ENCODE results near the gene ZNF764.
"Not testable (repeated sequence)": the region's sequence is repeated elsewhere in the genome, so short reads cannot be mapped to it uniquely, and the experiment has no call there.

The ZNF764 gene

DNA sequence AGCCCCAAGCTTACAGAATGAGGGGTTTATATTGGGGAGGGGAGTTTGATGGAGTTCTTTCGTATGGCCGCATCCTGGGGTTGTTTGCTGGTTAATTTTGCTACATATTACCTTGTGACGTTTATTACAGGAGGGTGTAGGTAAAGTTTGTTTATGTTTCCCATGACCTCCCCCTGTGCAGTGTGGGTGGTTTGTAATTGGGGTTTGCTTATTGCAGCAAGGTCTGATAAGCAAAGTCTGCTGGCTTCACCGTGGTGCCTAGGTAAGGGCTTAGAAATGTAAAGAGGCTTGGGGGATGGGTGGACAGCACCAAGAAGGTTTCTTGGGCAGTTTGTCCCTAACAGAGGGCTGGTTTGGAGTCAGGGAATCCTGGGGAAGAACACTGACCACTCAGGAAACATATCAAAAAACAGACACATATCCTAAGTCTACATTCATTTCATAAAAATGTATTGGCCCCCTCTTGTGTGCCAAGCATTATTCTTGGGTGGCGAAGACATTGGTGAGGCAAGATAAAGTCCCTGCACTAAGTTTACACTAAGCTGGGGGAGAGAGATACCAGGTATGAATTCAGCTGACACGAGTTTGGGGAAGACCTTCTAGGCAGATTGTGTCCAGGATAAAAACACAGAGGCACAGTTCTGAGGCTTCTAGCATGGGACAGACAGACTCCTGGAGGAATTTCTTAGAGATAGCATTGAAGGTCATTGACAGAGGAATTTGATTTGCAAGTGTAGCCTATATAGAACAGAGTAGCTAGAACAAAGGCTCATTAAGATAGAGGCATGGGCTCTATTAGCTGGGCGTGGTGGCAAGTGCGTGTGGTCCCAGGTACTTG lies 9.5 kb downstream of the ZNF764 start:
- no peak for DNase-seq (ENCODE audit: low read depth)

DNA sequence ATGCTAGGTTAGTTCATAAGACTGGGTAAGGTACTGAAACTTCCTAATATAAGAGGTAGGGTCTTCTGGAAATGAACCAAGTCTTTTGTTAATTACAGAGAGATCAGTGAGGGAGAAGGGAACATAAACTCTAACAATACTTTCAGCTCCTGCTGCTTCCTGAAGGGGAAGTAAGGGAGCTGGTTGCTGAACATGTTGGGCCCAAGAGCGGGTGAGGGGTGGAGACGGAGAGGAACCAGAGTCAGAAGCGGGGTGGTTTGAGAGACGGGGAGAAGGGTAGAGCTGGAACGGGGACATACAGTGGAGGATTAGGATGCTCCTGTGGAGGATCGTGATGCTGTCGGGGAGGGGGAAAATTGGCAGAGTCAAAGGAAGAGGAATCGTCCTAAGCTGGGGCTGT lies 12.1 kb downstream of the ZNF764 start:
- no peak for DNase-seq (ENCODE audit: low read depth)

DNA sequence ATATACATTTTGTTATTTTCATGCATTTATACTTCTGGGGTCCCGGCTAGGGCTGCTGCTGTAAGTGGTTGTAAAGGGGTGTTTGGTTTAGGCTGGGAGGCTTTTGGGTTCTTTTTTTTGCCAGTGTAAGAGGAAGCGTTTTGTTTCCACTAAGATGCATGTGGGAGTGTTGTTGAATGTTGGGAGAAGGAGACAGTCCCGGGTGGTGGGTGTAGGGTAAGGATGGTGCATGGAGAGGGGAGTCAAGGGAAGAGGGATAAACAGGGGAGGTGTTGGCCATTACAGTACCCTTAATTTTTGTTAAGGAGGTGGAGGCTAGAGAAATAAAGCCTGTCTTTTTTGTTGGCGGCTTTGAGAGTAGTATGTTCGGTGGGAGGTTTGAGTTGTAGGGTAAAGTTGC lies 15.1 kb downstream of the ZNF764 start:
- no peak for DNase-seq (ENCODE audit: low read depth)

DNA sequence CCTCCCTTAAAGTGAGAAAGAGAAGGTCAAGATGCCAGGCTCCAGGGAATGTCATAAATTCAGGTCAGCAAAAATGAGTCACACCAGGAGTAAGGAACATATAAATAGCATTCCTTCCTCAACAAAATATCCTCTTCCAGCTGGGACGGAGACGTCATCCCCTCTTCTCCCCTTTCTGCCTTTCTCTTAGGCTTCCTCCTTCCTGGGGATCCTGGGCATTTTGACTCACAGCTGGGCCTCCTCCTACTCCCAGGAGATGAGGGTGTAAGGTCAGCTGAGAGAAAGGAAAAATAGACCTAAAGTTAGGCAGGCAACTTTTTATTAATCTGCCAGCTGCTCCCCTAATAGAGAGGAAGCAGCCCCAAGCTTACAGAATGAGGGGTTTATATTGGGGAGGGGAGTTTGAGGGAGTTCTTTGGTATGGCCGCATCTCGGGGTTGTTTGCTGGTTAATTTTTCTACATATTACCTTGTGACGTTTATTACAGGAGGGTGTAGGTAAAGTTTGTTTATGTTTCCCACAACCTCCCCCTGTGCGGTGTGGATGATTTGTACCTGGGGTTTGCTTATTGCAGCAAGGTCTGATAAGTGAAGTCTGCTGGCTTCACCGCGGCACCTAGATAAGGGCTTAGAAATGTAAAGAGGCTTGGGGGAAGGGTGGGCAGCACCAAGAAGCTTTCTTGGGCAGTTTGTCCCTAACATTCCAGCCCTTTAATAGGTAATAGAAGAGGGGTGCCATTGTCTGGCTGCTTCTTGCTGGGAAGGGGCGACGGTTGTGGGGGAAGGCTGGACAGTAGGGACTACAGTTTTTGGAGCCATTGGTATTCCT lies 16.5 kb downstream of the ZNF764 start:
- no peak for DNase-seq (ENCODE audit: low read depth)

DNA sequence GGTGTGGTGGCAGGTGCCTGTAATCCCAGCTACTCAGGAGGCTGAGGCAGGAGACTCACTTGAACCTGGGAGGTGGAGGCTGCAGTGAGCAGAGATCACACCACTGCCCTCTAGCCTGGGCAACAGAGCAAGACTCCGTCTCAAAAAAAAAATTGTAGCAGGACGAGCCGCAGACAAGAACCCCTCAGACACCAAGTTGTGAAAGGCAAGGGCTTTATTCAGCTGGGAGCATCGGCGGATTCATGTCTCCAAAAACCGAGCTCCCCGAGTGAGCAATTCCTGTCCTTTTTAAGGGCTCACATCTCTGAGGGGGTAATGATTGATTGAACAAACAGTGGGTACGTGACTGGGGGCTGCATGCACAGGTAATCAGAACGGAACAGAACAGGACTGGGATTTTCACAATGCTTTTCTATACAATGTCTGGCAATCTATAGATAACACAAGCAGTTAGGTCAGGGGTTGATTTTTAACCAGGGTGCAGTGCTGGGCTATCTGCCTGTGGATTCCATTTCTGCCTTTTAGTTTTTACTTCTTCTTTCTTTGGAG lies 17.2 kb downstream of the ZNF764 start:
- DNase-seq (ENCODE audit: low read depth): not testable (repeated sequence)

DNA sequence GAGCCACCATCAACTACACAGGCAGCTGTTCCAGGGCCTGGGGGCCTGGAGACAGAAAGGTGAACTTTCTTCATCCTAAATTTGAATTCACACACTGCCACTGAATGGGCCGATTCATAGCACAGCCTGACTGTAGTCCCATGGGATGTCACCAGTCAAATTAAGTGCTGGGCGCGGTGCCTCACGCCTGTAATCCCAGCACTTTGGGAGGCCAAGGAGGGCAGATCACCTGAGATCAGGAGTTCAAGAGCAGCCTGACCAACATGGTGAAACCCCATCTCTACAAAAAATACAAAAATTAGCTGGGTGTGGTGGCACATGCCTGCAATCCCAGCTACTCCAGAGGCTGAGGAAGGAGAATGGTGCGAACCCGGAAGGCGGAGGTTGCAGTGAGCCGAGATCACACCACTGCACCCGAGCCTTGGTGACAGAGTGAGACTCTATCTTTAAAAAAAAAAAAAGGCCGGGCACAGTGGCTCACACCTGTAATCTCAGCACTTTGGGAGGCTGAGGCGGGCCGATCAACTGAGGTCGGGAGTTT lies 18.1 kb downstream of the ZNF764 start:
- not testable (repeated sequence) for DNase-seq (ENCODE audit: low read depth)

DNA sequence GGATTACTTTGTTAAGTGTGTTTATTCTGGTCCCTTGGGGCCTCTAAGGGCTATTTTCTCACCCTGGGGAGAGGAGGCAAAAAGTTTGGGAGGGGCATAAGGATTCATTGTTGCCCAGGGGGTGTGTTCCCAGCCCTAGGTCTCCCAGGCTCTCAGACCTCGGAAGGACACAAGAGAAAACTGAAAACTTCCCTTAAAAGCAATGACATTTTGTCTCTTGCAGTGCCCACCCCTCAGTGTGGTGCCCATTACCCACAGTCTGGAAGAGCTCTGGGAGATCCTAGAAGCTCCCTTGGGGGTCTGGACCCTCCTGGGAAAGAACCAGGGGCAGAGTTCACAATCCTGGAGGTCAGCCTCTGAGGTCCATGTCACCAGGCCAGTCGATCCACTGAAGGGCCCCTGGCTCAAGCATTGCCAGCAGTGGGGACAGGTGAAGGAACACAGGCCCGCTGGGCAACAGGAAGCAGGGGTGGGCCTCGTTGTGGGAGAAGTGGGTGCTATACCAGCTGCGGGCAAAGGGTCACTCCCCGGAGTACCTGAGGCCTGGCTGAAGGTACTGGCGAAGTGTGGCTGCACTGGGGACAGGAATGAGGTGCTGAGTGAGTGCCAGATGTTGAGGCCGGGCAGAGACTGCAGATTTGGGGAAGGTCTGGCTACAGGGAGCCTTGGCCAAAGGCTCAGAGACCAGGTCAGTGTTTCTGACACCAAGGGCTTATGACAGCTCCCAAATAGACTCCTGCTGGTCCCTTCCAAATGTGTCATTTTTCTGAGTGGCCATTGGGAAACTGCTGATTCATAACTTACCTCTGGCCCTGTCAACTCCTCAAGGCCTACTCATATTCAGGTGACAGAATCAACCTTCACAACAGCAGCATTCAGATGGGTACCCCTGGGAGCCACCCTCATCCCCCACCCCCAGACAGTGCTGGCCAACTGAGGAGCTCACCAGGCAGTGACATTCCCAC lies 18.9 kb downstream of the ZNF764 start:
- no peak for DNase-seq (ENCODE audit: low read depth)

DNA sequence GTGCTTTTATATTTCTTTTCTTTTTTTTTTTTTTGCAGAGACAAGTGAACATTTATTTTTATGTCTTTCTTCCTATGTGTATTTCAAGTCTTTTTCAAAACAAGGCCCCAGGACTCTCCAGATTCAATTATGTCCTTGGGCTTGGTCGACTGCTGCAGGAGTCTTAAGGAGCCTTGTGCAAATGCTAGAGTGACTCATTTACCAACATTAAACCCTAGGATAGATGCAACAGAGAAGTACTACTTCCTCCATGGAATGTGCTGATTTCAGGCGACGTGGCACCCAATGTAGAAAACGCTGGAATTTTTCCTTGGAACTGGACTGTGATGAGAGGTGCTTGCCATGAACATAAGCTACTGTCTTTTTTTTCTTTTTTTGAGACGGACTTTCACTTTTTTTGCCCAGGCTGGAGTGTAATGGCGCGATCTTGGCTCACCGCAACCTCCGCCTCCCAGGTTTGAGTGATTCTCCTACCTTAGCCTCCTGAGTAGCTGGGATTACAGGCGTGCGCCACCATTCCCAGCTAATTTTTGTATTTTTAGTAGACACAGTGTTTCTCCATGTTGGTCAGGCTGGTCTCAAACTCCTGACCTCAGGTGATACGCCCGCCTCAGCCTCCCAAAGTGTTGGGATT lies 21.7 kb downstream of the ZNF764 start:
- not testable (repeated sequence) for DNase-seq (ENCODE audit: low read depth)

DNA sequence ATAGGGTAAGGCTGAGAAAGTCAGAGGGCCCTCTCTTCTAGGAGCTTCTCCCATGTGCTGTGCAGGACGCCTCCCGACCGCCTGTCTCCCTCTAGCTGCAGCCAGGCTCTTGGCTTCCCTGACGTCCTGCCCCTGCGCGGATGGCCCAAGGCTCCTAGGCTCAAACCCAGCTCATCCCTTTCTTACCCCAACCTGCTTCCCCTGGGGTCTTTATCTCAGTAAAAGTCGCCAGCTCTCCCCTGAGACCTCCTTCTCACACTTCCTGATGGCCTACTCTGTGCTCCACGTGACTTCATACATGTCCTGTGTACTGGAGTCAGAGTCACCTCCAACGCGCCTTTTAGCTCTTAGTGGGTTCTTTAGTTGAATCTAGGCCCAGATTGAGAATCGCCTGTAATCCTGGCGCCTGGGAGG lies 22.4 kb downstream of the ZNF764 start:
- no peak for DNase-seq (ENCODE audit: low read depth)

DNA sequence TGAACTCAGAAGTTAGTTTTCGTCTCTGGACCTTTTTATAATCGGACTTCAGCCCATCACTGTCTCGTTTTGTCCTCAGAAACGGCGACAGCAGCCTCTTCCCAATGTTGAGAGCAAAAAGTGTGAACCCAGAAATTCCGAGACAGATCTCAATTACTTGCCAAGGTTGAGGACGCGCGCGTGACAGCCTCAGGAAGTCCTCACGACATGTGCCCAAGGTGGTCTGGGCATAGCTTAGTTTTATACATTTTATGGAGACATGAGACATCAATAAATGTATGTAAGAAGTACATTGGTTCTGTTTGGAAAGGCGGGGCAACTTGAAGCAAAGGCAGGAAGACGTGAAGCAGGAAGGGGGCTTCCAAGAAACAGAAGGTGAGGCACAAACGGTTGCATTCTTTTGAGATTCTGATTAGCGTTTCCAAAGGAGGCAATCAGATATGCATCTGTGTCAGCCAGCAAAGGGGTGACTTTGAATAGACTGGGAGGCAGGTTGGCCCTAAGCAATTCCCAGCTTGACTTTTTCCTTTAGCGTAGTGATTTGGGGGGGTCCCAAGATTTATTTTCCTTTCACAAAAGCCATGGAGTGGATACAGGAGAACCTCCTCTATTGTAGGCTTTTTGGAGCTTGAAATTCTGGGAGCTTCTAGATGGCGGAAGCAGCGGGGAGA lies 22.9 kb downstream of the ZNF764 start:
- no peak for DNase-seq (ENCODE audit: low read depth)

DNA sequence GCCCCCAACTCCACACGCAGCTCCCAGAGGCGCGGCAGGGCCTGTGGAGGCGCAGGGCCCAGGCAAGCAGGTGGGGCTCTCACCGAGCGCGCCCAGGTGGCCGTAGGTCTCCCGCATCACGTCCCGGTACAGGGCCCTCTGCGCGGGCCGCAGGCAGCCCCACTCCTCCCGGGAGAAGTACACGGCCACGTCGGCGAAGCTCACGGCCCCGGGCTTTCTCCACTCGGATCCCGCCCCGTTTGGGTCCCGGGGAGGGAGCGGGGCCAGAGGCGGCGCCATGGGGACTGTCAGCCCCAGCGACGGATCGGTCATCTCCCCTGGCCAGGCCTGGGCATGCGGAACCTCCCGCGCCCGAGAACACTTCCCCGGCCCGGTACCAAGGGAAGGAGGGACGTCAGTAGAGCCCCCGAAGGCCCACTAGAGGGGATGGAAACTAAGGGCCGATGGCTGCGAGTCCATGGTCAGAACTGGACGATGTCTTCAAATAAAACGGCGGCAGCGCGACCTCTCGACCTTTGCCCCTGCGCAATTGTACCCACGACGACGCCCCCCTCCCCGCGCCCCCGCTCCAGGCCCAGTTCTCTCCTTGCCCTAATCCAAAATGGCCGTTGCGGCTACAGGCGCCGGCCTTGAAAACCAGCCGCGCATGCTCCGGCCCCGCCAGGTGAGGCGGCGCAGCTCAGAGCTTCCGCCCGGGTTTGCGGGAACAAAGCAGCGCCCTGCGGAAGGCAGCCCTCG lies 23.6 kb downstream of the ZNF764 start, which contains the start of gene ZNF747:
Gene ZNF747, minus strand, starts transcription at position 491 of the 738 bp plus-strand sequence. Its CDS starts 179 bp downstream, at position 312.
- peak; percentile 84 for DNase-seq (ENCODE audit: low read depth)

DNA sequence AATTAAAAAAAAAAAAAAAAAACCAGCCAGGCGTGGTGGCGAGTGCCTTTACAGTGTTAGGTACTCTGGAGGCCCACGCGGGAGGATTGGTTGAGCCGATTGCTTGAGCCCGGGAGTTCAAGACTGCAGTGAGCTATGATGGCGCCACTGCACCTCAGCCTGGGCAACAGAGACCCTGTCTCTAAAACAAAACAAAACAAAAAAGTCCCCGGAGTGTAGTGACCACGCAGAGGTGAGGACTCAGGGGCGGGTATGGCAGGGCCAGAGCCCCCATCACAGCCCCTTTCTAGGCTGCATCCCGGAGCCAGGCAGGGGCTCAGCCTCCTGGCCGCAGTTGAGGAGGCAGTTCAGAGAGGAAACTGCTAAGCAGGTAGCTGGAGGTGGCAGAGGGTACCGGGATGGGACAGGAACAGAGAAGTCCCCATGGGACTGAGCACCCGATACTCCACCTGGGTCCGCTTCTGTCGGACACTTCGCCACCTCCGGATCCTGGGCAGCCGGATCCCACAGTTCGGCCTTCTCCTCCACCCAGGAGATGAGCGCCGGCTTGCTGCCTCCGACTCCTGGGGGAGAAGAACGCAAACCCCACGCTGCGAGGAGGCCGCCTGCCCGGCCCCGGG lies 24.3 kb downstream of the ZNF764 start:
- DNase-seq (ENCODE audit: low read depth): no peak

DNA sequence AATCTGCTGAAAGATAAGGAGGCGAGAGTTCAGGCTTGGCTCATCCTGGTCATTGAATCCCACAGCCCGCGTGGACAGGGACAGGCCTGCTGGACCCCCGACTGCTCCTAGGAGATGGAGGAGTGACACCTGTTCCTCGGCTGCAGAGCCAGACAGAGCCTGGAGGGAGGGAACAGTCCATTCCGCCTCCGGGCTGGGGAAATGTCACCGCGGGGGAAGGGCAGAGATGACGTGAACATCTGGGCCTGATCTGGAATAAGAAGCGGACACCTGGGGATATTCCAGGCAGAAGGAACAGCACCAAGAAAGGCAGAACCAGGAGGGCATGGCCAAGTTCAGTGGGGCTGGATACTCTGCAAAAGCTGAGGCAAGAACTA lies 25.0 kb downstream of the ZNF764 start:
- DNase-seq (ENCODE audit: low read depth): no peak

DNA sequence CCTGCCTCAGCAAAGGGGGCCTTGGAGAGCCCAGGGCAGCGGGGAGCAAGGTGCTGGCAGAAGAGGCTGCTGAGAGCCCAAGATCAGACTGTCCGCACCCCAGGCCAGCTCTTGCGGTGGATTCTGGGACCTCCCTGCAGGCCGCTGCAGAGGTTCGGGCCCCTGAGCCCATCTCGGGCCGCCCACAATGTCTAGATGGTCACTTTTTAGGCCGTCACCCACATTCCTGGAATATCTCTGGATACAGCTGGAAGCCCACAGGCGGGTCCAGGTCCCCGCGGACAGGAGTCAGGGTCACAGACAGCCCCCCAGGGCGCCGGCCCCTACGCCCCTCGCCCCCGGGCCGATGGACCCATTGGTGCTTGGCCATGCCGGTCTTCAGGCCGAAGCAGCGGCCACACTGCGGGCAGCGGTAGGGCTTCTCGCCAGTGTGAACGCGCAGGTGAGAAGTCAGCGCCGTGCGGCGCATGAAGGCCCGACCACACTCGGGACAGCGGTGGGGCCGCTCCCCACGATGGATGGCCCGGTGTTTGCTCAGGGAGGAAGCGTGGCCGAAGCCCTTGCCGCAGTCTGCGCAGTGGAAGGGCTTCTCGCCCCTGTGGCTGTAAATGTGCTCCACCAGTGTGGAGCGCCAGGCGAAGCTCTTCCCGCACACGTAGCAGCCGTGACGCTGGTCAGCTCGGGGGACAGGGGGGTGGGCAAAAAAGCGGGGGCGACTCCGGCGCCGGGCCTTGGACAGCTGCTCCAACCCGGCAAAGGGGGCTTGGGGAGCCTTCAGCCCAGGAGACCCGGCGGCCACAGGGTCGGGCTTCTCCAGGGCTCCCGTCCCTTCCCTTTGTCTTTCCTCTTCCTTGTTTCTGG lies 25.7 kb downstream of the ZNF764 start:
- DNase-seq (ENCODE audit: low read depth): no peak

DNA sequence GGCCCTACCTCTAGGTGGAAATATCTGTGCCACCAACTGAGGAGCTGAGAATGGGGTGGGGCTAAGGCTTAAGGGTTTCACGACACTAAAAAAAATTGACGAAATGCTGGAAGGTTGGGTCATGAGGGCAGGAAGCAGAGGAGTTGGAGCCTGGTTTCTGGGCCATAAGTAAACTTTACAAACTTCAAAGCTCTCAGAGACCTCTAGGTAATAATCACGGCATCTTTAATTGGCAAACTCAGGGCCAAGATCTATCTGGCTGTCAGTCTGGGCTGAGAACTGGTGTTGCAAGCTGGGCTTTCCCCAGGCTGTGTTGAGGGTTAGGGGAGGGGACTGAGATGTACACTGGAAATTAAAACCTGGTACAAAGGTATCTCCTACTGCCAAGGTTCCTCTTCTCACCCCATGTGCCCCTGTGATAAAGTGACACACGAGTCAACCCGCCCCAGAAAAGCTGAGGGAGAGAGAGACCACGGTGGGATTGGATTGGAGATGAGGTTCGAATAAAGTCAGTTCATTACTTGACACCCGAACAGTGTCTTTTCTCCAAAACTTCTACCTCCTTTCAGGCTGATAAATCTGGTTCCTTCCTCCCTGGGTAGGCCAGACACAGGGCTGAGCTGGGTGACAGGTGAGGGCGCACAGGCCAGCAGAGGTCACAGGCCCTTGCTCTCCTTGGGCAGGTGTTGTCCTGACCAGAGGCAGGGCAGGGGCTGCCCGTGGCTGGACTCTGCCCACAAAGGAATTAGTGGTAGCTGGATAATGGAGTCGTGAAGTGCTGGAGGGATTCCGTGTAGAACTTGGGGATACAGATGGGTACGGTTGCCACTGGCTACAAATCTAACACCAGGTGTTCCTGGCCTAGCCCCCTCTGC lies 27.8 kb downstream of the ZNF764 start:
- no peak for DNase-seq (ENCODE audit: low read depth)

DNA sequence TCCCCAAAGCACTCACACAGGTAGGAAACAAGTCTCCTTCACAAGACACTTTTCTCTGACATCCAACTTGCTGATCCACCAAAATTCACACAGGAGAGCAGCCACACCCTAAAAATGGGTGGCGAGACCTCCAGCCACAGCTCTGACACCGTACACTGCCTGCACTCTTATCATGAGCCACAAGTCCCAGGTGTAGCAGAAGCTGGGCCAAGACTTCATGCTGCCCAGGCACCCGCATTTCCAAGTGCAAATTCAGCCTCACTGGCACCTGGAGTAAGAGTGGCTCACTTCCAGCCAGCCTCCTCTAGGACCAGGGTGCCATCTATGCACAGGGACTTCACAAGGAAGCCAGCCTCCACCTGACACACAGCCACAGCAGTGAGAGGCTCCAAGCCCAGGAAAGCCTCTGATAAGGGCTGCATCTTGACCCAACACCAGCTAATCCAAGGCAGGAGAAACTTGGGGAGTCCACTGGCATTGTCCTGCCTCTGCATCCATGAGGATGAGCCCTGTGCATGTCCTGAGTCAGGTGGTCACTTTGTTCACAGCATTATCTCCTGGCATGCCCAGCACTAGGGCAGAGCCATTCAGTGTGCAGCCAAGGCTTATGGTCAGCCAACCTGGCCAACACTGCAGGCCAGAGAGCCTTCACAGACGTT lies 29.2 kb downstream of the ZNF764 start:
- no peak for DNase-seq (ENCODE audit: low read depth)

Measured in stimulated activated CD8-positive, alpha-beta memory T cell treated with anti-CD3 and anti-CD28 coated beads, Interleukin-15, amount 100 ng/mL, for 1 hour (primary cell).